ENCODE results near the gene OR2V2.
"Not testable (repeated sequence)": the region's sequence is repeated elsewhere in the genome, so short reads cannot be mapped to it uniquely, and the experiment has no call there.

Gene OR2V2

DNA sequence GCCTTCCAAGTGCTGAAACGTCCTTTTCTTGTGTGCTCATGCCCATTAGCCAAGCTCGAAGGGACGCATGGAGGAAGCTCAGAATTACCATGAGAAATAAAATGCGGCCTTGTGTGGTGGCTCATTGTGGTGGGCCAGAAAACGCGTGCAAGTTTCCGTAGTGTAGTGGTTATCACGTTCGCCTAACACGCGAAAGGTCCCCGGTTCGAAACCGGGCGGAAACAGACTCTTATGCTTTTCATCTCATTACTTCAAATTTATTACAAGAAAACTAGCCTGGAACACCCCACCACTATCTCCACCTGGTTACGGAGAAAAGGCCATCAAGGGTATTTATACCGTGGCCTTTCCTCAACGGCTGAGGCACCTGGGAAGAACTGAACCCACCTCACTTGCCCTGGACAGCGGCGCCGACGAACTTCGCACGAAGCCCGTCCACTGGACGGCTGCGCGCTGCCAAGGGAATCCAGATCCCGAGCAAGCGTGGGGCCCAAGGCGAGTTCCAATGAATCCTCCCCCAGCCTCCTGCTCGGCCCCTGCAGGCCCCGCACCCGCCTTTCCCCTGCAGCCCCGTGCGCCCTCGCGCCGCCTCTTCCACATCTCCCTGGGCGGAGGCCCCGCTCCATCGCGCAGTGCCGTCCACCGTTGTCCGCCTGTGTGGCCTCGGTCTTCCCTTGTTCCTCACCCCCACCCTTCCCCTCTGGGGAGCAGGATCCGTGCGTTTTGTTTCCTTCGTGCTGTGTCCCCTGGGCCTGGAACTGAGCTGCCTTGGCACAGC is 22.3 kb downstream of the OR2V2 start:
- DNase-seq (ENCODE audit: low read depth in 2 of 2): not testable (repeated sequence)

DNA sequence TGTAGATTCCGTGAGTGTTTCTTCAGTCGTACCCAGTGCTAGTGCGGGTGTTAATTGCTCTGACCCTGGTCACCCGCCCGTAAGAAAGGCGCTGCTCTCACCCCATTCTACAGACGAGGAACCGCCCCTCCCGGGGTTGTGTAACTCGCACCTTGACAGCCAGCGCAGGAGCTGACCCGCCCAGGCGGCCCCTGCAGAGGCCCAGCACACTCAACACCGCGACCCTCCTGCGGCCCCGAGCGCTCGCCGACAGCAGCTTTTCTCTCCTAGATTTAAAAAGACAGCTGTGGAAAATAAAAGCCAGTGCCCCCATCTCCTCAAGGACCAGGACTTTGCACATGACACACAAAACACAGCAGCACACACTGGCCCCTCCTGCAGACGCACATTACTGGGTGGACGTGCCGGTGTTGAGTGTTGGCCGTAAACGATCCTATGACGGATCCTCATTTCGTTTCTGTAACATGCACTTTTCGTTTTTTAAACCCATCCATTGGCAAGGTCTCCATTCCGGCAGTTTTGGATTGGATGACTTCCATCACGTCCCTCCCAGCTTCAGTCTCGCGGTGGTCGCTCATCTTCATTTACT is 22.9 kb downstream of the OR2V2 start:
- DNase-seq (ENCODE audit: low read depth in 2 of 2): no peak

DNA sequence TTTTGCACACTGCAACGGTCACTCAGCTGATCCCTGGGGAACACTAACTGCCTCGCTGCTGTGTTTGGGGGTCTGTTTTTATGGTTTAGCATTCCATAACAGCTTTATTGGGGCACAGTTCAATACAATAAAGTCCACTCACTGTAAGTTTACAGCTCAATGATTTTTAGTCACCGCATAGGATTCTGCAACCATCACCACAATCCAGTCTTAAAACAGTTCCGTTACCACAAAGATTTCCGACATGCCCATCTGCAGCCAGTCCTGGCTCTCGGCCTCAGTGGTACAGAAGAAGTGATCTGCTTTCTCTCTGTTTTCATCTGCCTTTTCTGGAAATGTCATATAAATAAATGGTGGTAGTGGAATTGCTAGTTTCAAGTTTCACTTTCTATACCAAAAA is 23.6 kb downstream of the OR2V2 start:
- DNase-seq (ENCODE audit: low read depth in 2 of 2): no peak

DNA sequence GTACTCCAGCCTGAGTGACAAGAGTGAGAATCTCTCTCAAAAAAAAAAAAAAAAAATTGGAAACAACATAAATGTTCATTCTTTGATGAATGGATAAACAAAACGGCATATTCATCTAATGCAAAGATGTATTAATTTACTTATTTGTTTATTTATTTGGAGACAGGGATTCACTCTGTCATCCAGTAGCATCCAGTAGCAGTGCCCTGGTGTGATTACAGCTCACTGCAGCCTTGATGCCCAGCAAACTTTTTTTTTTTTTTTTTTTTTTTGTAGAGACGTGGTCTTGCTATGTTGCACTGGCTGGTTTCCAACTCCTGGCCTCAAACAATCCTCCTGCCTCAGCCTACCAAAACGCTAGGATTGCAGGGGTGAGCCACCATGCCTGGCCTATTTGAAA is 24.4 kb downstream of the OR2V2 start:
- DNase-seq (ENCODE audit: low read depth in 2 of 2): no peak

DNA sequence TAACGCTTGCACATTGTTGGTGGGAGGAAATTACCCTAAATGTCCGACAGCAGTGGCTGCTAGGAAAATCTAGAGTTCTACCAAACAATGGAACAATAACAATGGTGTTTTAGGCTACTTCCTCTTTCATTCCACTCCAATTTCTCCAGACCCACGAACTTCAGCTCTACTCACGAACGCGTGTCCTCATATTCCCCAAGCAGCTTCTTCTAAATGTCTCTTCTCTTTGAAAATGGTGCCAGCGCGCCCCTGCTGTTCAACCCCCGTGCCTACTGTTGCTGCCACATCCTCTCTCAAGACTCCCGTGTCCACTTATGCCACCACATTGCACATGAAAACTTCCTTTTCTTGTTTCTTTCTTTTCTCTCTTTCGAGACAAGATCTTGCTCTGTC is 25.6 kb downstream of the OR2V2 start:
- DNase-seq (ENCODE audit: low read depth in 2 of 2): no peak

DNA sequence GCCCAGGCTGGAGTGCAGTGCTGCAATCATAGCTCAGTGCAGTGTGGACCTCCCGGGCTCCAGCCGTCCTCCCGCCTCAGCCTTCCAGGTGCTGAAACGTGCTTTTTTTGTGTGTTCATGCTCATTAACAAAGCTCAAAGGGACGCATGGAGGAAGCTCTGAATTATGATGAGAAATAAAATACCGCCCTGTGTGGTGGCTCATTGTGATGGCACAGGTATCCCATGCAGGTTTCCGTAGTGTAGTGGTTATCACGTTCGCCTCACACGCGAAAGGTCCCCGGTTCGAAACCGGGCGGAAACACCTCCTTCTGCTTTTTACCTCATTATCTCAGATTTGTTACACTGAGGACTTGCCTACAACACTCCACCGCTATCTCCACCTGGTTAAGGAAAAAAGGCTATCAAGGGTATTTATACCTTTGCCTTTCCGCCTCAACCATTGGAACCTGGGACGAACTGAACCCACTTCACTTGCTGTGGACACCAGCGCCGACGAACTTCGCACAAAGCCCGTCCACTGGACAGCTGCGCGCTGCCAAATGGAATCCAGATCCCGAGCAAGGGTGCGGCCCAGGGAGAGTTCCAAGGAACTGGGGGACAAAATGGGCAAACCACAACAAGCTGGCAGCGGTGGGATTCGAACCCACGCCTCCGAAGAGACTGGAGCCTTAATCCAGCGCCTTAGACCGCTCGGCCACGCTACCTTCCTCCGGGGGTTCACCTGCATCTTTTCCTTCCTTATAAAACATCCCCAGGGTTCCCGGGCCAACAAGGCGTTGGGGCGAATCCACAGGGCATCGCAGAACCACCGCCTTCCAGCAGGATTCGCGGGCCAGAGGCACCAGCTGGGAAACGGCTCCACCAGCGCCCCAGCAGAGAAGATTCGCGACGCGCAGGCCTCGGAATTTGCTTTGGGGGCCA is 26.3 kb downstream of the OR2V2 start:
- DNase-seq (ENCODE audit: low read depth in 2 of 2): no peak

DNA sequence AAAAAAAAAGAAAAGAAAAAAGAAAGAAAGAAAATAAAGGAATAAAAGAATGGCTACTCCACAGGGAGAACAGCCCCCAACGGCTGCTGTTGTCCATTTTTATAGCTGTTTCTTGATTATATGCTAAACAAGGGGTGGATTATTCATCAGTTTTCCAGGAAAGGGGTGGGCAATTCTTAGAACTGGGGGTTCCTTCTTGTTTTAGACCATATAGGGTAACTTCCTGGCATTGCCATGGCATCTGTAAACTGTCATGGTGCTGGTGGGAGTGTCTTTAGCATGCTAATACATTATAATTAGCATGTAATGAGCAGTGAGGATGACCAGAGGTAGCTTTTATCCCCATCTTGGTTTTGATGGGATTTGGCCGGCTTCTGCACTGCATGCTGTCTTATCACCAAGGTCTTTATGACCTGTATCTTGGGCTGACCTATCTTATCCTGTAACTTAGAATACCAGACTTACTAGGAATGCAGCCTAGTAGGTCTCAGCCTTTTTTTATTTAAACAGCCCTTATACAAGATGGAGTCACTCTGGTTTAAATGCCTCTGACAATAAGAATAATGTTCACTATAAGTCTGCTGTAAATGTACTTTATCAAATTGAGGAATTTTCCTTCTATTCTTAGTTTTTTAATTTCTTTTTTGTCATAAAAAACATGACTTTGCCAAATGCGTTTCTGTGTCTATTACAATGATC is 29.0 kb downstream of the OR2V2 start:
- no peak for DNase-seq (ENCODE audit: low read depth in 2 of 2)

DNA sequence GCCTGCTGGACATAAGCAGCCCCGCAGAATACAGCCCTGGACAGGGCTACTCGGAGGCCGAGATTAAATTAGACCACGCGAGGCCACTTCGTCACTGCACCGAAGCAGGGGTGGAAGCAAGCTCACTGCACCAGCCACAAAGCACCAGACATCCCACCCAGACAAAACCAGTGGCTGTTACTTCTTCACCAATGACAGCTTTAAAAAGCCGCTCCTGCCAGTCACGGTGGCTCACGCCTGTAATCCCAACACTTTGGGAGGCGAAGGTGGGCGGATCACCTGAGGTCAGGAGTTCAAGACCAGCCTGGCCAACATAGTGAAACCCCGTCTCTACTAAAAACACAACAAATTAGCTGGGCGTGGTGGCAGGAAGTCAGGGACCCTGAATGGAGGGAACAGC is 30.2 kb downstream of the OR2V2 start:
- DNase-seq (ENCODE audit: low read depth in 2 of 2): not testable (repeated sequence)

DNA sequence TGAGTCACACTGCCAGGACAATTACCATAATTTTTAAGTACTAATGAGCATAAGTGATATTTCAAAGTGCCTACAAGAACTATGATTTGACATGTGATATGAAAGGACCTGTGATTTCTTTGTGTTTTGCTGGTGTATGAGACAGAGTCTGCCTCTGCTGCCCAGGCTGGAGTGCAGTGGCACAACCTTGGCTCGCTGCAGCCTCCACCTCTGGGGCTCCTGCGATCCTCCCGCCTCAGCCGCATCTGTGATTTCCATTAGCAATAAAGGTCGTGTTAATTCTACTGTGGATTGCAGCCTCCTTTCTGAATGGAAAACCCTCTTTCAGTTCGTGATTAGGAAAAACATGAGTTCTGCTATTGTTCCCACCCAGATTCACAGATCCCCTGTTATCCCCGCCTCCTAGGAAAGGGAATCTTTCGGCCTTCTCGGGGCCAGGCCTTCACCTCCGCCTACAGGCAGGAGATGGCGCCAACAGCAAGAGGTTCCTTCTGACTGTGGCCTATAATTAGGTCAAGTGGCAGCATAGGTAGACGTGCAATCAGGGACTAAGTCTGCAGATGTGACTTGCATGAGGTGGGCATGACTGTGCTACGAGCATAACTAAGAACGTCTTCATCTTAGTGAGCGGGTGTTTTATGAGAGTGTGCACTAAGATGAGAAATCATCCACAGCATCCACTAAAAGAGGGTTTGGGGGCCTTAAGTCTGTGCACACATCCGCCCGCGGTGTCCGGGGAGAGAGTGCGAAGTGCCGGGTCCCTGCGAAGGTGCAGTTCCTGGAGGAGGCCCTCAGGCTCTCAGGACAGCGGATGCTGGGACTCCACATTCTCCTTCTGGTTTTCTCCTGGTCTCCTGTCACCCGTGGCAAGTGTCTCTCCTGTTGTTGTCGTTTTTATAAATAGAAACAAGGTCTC is 34.5 kb downstream of the OR2V2 start:
- no peak for DNase-seq (ENCODE audit: low read depth in 2 of 2)

DNA sequence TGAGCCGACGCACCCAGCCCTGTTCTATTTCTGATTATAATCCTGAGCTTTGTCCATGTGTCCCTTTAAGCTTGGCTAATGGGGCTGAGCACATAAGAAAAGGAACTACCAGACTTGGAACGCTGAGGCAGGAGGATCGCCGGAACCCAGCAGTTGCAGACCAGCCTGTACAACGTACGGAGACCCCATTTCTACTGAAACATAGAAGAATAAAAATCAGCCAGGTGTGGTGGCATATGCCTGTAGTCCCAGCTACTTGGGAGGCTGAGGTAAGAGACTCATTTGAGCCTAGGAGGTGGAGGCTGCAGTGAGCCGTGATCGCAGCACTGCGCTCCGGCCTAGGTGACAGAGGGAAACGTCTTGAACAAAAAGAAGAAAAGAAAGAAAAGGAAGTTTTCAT is 35.3 kb downstream of the OR2V2 start:
- no peak for DNase-seq (ENCODE audit: low read depth in 2 of 2)

DNA sequence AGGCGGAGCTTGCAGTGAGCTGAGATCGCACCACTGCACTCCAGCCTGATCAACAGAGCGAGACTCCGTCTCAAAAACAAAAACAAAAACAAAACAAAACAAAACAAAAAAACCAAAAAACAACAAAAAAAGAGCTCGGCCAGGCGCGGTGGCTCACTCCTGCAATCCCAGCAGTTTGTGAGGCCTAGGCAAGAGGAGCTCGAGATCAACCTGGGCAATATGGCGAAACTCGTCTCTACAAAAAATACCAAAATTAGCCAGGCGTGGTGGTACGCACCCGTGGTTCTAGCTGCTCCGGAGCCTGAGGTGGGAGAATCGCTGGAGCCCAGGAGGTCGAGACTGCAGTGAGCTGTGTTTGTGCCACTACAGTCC is 37.4 kb downstream of the OR2V2 start:
- DNase-seq (ENCODE audit: low read depth in 2 of 2): no peak

DNA sequence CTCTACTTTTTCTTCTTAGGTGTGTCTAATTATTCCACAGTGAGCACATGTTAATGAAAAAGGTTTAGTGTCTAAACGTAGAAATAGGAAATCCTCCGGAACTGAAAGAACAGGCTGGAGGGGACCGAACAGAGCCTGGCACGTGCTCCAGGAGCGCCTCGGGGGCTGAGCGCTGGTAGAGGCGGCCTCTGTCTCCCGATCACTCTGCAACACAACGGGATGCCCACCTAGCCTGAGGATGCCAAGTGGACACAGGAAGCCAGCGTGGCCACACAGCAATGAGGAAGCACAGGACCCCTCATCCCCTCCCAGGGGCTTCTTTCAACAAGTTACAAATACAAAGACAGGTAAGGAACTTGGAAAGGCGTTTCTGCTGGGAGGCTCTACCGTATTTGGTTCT is 38.2 kb downstream of the OR2V2 start:
- no peak for DNase-seq (ENCODE audit: low read depth in 2 of 2)

DNA sequence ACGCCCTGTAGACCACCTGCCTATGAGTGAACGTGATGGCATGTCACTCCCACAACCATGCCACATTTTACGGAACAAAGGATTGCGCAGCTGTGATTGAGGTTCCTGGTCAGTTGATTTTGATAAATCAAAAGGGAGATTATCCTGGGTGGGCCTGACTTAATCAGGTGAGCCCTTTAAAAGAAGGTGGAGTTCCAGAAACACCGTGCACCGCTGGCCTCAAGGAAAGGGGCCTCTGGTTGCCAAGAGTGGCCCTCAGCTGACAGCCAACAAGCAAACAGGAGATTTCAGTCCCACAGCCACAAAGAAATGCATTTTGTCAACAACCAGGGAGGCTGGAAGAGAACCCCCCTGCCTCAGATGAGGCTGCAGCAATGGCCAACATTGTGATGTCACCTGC is 38.6 kb downstream of the OR2V2 start:
- DNase-seq (ENCODE audit: low read depth in 2 of 2): no peak

DNA sequence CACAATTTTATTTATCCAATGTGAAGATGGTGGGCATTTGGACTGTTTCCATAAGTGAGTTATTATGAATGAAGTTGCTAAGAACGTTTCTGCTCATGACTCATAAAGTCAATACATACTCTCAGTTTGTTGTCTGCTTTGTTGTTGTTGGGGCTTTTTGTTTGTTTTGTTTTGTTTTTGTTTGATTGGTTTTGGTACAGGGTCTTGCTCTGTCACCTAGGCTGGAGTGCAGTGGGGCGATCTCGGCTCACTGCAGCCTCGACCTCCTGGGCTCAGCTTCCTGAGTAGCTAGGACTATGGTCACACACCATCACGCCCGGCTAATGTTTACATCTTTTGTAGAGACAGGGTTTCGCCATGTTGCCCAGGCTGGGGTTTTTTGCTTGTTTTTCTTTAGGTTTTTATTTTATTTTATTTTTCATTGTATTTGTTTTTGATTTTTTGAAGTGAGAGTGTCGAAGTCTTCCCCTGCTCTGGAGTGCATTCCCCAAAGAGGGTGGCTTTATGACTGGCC is 39.7 kb downstream of the OR2V2 start:
- no peak for DNase-seq (ENCODE audit: low read depth in 2 of 2)

DNA sequence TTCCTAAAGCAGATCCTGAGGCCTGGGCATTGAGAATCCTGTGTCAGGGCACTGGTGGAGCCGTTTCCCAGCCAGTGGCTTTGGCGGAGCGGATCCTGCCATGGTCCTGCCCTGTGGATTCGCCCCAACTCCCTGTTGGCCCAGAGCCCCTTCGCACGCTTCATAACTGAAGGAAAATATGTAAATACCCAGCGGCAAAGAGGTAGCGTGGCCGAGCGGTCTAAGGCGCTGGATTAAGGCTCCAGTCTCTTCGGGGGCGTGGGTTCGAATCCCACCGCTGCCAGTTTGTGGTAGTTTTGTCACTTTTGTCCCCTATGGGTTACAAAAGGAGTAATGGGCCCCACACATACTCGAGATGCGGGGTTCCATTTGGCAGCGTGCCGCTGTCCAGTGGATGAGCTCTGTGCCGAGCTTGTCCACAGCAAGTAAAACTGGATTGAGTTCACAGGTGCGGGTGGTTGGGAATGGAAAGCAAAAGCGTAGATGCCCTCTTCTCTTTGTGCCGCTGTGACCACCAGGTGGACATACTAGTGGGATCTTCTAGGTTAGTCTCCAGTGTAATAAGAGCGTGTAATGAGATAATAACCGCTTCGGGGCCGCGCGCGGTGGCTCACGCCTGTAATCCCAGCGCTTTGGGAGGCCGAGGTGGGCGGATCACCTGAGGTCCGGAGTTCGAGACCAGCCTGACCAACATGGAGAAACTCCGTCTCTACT is 40.3 kb downstream of the OR2V2 start:
- DNase-seq (ENCODE audit: low read depth in 2 of 2): no peak

DNA sequence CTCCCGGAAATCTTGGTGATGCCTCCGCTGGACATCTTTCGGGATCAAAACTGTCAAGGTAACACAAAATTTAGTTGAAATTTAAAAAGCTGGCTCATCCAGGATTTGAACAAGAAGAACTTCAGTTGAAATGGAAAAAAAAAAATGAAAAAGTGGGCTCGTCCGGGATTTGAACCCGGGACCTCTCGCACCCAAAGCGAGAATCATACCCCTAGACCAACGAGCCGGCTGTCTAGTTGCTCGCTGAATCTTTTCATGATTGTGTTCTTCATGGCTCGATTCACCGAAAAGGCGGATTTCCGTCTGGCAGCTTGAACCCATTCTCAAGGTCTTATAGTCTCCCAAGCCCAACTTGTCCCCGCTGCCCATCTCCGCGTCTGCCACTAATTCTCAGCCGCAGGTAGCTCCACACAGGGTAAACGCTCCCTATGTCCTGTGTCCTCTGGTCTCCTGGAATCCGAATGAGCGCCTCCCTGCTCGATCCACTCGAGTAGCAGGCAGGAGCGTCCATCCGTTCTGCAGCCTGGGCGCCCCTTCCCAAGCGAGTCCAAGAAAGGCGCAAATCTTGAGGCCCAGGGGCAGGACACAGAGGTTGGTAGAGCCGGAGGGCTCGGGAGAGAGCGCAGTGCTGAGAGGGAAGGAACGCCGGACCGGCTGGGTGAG is 41.4 kb downstream of the OR2V2 start:
- DNase-seq (ENCODE audit: low read depth in 2 of 2): peak in 1 of 2 donors; percentile 77

DNA sequence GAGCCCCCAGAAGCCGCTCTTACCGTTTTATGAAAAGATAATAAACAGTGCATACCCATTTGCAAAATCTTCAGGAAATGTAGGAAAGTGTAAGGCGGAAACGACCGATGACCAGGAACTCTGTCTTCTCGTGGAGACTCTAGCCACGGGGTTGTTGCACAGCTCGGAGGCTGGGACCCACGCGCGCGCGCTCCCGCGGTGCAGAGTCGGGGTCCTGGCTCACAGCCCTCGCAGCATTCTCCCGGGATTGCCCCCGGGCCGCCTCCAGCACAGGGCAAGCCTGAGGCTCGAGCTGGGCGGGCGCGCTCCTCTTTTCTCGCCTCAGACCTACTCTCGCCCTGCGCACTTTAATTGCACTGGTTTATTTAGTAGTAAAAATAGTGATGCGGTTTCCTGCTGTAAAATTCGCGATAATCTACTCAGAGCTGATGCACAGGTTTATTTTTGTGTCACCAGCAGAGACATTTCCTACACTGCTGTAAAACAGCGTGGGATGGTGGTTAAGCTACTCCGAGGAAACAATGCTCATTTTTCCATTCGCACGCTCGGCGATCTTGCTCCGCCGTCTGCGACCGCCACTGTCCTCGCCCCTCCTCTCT is 42.1 kb downstream of the OR2V2 start:
- DNase-seq (ENCODE audit: low read depth in 2 of 2): no peak

DNA sequence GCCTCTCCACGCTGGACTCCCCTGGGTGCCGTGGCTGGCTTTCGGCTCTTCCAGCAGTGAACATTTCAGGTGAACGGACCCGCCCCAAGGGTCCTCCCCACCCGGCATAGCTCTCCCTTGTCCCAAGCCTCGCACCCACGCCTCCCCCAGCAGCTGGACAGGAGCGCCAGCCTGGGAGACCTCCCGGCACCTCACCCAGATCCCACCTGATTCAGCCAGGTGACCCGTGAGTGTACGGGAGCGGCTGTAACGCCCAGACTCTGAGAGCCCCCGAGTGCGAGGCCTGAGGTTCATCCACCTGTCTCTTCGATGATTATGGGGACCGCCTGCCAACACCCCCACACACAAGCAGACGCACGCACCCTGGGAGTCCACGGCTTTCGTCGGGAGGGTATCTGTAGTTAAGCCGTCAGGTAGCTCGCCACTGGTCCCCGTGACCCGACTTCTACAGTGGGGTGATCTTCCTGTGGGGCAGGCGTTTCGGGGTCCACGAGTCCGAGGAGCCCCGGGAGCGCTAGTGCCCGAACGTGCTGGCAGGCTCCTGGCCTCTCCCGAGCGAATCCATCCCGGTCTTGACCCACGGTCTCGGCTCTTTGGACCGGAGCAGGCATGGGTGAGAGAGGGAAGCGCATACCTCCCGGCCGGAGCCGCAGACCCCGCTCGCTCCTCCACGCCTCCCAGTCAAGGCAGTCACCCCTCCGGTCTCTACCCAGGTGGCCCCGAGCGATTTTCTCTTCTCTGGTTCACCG is 42.8 kb downstream of the OR2V2 start:
- DNase-seq (ENCODE audit: low read depth in 2 of 2): no peak
